Skin epidermis (tissue), 12 donors: Measurements from ENCODE around the gene ATP6V1F.

ENCODE experiments used
- H3K27ac ChIP-seq, 21 experiments: fragments of 200-600 bp; sonication (generic) in 11 of 21; one replicate each; pipeline ENCODE4 v1.5.0; 2020; ENCODE audit warnings: mild to moderate bottlenecking in 3 of 21, inconsistent platforms in 2 of 21, moderate library complexity in 2 of 21
- H3K4me3 ChIP-seq, 7 experiments: fragments of 200-600 bp; sonication (generic) in 2 of 7; one replicate each; pipeline ENCODE4 v1.5.0; 2020; ENCODE audit warnings: inconsistent platforms in 2 of 7, mild to moderate bottlenecking in 2 of 7, moderate library complexity in 1 of 7

Gene ATP6V1F, protein sequence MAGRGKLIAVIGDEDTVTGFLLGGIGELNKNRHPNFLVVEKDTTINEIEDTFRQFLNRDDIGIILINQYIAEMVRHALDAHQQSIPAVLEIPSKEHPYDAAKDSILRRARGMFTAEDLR

DNA sequence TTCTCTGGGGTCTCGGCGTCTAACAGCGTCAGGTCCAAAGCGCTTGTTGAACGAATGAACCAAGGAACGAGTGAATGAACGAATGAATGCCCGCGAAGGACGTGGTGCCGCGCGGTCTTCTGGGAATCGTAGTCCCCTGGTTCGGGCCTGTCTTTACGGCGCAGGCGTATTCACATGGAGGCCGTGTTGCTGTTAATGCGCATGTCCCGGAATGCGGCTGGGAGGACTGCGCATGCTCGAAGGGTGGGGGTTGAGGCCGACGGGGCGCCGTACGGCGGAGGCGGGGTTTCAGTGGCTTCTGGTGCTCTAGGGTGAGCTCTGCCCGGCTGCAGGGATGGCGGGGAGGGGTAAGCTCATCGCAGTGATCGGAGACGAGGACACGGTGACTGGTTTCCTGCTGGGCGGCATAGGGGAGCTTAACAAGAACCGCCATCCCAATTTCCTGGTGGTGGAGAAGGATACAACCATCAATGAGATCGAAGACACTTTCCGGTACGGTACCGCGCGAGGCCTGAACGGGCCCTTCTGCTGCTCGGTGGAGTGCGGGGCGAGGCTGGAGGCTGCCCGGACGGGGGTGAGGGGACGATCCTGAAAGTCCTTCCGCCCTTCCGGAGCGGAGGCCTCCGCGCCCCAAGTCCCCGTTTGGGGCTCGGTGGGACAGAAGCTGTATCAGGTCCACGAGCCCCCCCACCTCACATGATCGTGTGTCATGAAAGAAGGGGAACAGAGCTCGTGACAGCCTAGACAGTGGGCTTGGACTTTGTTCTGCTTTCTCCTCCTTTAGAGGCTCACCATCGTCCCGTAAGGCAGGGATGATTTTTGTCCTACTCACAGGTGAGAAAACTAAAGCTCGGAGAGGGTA lies at the start of gene ATP6V1F:
ATP6V1F (plus strand) TSS at position 286 of the 862 bp plus-strand sequence; CDS start at position 335, 49 bp downstream.
- H3K27ac ChIP-seq: peak within 1 kb of the TSS; percentile 62 to 94 (median 81)

DNA sequence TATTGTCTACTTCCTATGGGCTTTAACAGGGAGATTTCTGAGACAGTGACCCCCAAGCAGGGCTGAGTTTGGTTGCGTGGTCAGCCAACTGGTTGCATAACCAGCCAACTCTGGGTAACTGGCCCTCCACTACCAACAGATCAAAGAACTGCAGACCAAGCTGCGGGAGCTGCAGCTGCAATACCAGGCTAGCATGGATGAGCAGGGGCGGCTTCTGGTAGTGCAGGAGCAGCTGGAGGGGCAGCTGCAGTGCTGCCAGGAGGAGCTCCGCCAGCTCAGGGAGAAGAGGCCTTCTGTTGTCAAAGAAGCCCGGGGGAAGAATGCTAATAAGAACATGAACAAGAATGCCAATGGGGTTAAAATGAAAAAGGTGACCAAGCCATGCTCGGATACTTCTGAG lies 48.2 kb upstream of the ATP6V1F start:
- no peak overlapping the region for H3K27ac ChIP-seq

More for the DNA sequence above, at the start of gene ATP6V1F:
- H3K4me3 ChIP-seq: peak within 1 kb of the TSS; percentile 64 to 90 (median 73)

DNA sequence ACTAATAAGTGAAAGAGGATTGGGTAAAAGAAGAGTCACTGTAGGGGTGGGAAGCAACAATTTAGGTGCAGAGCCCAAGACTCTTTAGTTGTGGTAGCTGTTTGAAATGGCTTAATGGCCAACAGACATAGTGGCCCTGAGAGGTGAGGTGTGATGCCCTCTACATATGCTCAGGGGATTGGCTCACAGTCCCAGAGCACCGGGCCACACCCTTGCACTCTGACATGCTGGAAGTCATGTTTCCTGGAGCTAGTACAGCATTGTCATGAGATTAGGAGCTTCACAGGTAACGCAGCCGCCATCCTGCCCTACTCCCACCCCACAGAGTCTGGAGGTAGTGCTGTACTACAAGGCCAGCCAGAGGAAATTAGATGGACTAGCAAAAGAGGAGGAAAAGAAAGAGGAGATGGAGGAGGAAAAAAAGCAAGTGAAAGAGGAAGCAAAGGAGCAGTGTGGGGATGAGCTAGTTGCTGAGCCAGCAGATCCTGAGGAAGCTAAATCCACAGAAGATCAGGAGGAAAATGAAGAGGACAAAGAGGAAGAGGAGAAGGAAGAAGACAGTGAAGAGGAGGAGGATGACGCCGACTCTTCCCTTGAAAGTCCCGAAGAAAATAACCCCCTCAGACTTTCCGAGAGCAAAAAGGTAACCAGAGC lies 47.2 kb upstream of the ATP6V1F start:
- Histone ChIP-seq H3K4me3 (no peak overlapping the region), H3K27ac (no peak overlapping the region)

More for the DNA sequence above, 48.2 kb upstream of the ATP6V1F start:
- no peak overlapping the region for H3K4me3 ChIP-seq

DNA sequence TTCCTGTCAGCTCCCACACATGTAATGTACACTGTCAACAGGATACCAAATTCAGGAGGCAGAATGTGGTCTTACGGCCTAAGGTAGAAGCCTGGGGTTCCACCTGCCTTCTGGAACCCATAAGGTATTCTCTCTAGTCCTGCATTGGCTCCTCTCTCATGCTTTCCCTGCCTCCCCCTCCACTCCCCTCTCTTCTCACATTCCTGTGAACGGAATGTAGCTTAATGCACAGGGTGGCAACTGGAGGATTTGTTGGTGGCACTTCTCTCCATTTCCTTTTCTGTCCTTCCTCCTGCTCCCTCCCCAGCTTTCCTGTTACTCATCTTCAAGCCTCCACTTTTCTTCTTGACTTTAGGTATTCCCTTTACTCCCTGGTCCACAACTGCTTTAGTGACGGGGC lies 44.0 kb upstream of the ATP6V1F start:
- Histone ChIP-seq H3K4me3 (no peak overlapping the region), H3K27ac (no peak overlapping the region)

DNA sequence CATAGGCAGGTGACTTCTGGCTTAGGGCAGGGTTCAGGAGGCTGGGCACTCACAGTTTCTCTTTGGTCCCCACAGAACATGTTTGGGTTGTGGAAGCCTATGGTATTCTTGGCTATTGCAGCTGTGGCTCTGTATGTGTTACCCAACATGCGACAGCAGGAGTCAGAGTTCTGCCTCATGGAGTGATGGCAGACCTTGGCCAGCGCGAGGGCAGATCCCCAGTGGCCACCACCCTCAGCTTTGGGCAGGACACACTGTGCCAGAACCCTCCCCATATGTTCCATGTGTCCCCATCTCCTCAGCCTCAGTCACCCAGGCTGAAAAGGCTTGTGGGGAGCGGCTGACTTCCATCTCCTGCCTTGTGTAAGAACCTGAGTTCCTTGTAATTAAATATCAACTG lies 40.9 kb upstream of the ATP6V1F start:
- no peak overlapping the region for H3K27ac ChIP-seq
- H3K4me3 ChIP-seq: no peak overlapping the region

DNA sequence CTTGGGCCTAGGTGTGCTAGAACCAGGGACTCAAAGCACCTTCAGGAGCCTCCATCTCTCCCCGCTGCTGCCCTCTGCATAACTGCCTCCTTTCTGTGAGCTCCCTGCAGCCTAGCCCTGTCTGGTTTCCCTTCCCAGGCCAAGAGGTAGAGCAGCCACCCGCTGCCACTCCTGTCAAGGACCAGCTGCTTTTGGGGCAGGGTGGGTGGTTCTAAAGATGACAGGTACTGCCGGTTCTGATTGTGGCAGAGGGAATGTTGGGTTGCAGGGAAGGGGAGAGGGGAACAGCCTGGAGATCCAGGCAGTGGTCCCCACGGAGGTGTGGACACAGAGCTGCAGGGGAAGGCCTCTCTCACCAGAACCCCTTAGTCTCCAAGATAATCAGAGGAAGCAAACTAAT lies 36.1 kb upstream of the ATP6V1F start:
- H3K27ac ChIP-seq: no peak overlapping the region
- H3K4me3 ChIP-seq: no peak overlapping the region

DNA sequence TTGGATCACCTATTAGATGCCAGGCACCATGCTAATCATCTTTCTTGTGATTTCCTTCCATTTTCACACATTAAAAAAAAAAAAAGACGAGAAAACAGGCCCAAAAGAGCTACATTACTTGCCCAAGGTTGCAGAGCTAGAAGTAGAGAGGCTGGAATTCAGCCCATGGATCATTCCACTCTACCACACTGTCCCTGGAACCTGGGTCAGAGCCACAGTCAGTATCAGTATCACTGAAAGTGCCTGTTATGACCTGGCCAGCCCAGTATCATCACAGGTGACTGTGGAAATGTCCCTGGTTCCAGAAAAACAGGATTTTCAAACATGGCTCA lies 35.8 kb upstream of the ATP6V1F start:
- Histone ChIP-seq H3K27ac (no peak overlapping the region), H3K4me3 (no peak overlapping the region)

DNA sequence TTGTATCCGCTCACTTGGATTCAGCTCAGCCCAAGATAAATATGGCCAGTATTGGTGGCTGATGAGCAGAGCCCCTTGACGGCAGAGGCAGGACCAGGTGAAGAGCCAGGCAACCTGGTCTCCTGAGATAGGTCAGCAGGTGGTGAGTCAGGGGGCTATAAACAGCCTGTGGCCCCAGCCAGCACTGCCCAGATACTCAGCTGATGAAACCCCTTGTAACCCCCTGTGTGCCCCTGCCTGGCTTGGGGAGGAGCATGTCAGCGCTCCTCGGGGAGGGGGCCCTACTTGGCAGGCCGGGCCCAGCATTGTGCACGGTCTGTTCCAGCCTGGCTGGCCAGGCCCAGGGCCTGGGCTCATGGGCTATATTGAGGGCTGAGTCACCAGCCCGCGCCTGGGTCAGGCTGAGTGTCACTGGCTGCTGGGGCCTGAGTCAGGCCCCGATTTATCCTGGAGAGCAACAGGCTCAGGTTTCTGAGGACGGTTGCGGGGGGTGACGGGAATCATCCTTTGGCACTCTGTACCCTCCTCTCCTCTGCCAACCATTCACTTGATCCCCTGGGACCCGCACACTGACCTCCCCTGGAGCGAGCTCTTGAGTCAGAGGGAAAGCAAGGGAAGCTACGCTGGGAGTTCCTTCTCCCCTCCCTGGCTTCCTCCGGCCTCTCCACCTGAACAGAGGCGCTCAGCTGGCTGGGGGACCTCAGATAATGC lies 35.3 kb upstream of the ATP6V1F start:
- no peak overlapping the region for H3K27ac ChIP-seq

DNA sequence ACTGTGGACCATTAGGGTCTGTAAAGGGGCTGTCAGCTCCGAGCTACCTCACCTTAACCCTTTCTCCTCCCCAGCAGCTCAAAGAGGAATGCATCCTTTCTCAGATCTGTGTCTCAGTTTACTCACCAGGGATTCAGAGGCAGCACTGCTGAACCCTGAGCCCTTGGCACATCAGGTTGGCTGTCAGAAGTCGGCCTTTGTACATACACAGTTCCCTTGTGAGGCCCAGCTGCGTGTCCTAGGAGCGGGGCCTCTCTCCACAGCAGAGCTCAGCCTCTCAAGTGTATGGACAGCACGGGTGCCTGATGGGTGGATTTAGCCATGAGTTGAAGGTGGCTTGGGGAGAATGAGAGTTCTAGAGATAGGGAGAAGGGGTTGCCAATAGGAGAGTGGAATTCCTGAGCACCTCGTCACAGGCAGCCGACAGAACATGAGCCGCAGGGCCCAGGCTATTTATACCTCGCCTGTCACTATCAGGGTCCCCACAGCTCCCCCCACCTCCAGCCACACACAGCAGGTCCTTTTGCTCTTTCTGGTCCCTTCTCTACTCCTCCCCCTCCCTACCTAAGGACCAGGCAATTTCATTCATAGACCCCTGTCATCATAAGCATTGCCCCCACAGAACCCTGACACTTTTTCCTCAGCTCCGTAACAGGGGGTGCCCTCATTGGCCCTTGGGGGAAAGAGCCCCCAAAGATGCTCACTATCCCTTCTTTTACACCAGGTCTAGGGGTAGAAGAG lies 34.5 kb upstream of the ATP6V1F start:
- H3K27ac ChIP-seq: no peak overlapping the region
- no peak overlapping the region for H3K4me3 ChIP-seq

More for the DNA sequence above, 35.3 kb upstream of the ATP6V1F start:
- H3K4me3 ChIP-seq: no peak overlapping the region

DNA sequence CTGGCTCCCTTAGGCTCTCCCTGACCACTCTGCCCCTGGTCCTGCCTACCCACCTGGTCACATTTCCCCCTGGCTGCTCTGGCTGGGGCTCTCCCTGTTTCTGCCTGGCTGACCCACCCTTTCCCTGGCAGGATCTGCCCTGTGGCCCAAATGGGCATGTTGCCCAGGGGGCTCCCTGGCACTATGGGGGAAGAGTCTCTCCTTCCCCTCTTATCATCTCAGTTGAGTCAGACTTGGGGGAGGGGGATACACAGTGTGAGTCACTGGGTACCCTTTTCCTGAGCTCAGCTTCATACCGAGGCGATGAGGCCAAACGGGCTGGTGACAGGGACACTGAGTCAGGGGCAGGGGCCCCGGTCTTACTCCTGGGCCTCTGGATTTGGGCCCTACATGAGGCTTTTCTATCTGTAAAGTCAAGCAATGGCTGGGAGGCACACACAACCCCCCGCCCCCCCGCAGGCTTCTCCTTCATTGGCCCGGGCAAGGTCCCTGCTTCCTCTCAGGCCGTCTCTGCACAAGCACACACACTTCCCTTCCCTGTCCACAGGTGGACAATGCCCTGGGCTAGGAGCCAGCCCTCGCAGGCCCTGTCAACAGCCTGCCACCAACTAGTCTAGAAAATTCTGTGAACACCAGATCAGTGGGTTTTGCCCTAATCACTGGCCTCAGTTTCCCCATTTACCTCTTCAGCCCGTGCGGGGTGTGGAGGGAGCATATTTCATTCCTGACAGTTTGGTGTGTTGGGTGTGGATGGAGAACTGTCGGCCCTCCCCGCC lies 33.1 kb upstream of the ATP6V1F start:
- Histone ChIP-seq H3K4me3 (peak overlapping the region in 1 of 7 experiments; percentile 48), H3K27ac (no peak overlapping the region)

DNA sequence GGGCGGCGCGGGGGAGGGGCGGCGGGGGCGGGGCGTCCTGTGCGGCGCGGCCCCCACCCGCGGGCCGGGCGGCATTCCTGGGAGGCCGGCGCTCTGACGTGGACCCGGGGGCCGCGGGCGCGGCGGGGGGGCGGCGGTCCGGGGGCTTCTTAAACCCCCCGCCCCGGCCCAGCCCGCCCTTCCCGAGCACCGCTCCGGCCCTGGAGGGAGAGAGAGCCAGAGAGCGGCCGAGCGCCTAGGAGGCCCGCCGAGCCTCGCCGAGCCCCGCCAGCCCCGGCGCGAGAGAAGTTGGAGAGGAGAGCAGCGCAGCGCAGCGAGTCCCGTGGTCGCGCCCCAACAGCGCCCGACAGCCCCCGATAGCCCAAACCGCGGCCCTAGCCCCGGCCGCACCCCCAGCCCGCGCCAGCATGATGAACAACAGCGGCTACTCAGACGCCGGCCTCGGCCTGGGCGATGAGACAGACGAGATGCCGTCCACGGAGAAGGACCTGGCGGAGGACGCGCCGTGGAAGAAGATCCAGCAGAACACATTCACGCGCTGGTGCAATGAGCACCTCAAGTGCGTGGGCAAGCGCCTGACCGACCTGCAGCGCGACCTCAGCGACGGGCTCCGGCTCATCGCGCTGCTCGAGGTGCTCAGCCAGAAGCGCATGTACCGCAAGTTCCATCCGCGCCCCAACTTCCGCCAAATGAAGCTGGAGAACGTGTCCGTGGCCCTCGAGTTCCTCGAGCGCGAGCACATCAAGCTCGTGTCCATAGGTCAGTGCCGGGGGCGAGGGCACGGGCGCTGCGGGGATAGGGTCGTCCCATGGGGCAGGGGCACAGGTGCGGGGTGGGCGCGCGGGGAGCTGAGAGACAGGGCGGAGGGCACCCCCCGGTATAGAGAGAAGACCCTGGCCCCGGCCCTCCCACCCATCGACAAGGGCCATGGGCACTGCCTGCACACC lies 32.2 kb upstream of the ATP6V1F start, which contains the start of gene FLNC:
FLNC (plus strand) TSS at position 176 of the 947 bp plus-strand sequence; CDS start at position 408, 232 bp downstream.
- H3K4me3 ChIP-seq: peak within 1 kb of the TSS; percentile 23 to 48 (median 28)
- peak within 1 kb of the TSS in 13 of 21 experiments; percentile 0 to 84 (median 54) for H3K27ac ChIP-seq

DNA sequence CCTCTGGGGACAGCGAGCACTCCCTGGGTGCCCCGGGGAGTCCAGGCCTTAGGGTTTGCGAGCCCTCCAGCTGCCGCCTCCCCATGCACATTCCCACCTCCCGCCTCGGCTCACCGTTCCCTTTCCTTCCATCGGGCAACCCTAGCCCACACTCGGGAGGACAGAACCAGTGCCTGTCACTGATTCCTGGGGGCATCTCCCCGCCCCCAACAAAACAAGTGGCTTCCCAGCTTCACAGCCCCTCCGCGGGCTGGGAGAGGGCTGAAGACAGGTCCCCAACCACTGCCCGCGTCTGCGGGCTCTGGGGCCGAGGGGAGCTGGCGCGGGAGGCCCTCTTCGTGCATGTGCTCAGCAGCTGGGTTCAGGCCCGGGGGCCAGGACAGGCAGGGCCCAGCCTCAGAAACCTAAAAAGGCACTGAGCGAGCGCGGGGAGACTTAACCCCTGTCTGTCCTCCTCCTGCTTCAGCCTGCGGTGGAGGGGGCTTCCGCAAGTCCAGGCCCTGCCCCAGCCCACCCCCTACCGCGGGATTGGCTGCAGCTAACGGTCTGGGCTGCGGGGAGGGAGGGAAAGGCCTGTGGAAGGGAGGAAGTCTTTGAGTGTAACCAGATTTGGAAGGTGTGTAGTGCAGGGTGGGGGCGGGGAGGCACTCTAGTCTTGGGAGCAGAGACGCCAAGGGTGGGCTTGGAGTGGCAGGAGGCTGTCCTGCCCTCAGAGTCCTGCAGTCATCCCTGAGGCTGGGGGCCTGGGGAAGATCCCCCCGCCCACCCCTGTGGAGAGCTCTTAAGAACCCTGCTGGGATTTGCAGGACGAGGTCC lies 31.3 kb upstream of the ATP6V1F start:
- peak overlapping the region in 12 of 21 experiments; percentile 0 to 84 (median 50) for H3K27ac ChIP-seq

DNA sequence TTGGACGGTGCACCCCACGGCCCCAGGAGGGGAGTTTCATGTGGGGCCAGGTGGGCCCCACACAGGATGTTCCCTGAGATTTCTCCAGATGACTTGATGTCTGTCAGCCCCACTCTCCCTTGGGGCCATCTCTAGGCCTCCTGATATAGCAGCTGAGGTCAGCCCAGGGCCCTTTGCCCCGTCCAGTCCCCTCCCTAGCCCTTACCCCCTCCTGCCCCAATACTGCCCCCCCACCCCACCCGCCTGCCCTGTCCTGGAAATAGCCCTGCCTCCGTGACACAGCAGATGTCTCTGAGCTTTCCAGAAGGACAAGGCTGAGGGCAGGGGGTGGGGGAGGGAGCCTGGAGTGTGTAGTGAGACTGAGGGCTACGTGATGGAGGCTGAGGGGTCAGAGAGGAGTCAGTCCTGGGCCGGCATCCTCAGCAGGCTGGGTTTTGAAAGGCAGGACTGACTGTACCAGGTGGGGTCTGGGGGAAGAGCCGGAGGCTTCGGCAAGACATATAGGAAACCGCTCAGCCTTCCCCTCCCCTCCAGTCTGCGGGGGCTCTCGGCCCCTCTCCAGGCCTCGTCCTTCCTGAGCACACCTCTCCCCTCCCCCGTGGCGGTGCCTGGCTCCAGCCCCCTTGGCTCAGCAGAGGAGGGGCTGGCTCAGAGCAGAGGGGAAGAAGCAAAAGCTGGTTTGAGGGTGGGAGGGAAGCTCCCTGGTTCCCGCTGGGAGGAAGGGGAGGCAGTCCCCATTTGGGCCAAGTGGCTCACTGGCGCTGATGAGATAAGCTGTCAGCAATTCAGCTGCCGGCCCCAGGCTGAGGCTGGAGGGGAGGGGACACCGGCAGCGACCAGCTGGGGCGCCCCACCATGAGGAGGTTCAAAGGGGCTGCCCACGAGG lies 30.4 kb upstream of the ATP6V1F start:
- peak overlapping the region in 3 of 7 experiments; percentile 28 to 48 (median 36) for H3K4me3 ChIP-seq
- H3K27ac ChIP-seq: peak overlapping the region in 16 of 21 experiments; percentile 10 to 84 (median 56)

More for the DNA sequence above, 31.3 kb upstream of the ATP6V1F start:
- H3K4me3 ChIP-seq: peak overlapping the region in 6 of 7 experiments; percentile 23 to 48 (median 30)

DNA sequence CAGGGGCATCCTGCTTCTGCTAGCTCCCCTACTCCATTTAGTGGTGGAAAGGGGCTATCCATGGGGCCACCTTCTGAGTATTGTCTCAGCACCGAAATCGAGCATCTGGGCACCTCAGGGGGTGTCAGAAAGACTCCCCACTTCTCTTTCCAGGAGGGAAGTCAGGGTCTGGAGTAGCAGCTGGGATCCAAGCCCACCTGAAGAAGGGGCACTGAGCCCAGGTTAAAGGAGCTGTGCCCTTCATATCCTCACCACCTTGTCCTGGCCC lies 29.8 kb upstream of the ATP6V1F start:
- Histone ChIP-seq H3K4me3 (peak overlapping the region in 1 of 7 experiments; percentile 36), H3K27ac (peak overlapping the region in 16 of 21 experiments; percentile 10 to 84 (median 56))

DNA sequence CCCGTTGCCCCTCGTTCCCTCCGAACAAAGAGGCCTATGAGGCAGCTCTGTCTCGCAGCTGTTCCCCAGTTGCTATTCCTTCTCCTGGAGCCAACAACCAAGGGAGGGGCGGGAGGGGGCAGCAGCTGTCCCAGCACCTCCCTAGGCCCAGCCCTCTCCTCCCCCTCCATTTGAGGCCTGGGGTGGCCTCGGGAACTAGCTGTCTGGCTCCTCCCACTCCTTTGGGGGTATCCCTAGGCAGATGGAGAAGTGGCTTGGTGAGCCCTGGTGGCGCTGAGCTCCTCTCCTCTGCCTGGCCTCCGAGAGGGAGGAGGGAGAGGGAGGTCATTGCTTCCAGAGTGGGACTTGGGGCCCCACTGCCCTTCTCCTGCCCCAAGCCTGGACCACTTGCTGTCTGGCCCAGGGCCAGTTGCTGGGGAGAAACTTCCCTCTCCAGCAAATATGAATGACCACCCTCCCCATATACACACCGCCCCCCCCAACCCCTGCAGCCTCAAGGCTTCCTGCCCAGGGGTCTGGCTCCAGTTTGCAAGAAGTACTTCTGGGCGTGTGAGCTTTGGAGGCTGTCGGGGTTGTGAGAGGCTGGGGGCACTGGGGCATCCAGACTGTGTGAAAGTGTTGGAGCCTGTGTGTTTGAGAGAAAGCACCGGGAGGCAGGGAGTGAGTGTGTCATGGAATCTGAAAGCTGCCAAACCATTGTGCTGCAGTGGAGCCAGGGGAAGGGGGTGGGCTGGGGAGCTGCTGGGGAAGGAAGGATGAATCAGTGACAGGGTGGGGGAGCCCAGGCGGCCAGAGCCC lies 29.3 kb upstream of the ATP6V1F start:
- Histone ChIP-seq H3K4me3 (no peak overlapping the region), H3K27ac (peak overlapping the region in 16 of 21 experiments; percentile 19 to 84 (median 56))
